Caco-2 (cell line): ENCODE data around the gene ARPC4. TPM values are rescaled to one million over a fixed set of nuclear protein-coding genes. Genes with fewer than 3 reads are reported as not detected.

Source experiments
- BruUV-seq: library from RNA; stranded (reverse); fragments of 400-500 nt; replicated peaks from 2 replicates; lab custom pipeline; 2021; lab: Mats Ljungman, UMichigan
- CTCF ChIA-PET: fragments of 300-600 bp; sonication (Branson Sonifier 250); formaldehyde crosslinking; loops from one replicate; lab custom pipeline; 2022; ENCODE audit warnings: antibody characterized with exemption; lab: Charles Lee
- POLR2A ChIA-PET: fragments of 300-600 bp; sonication (Branson Sonifier 250); formaldehyde crosslinking; loops from one replicate; lab custom pipeline; 2022; ENCODE audit warnings: antibody characterized with exemption; lab: Charles Lee
- DNase-seq, 2 experiments: peaks; one replicate each; pipeline versions ENCODE4 v3.0.0 to v3.0.0-alpha.2; 2020 to 2022
- H3K27me3 ChIP-seq: replicated peaks from 2 replicates; pipeline ENCODE4 v1.6.0; 2011; ENCODE audit warnings: low read length; ENCODE audit not compliant: control insufficient read depth, insufficient read depth
- H3K36me3 ChIP-seq: 2 replicates; pipeline ENCODE4 v1.5.1; 2011; ENCODE audit warnings: low read length; ENCODE audit not compliant: control insufficient read depth, insufficient read depth
- H3K4me1 ChIP-seq: fragments of 250-450 bp; sonication (Bioruptor Pico); 2 replicates; pipeline ENCODE4 v1.5.1; 2020; ENCODE audit warnings: mild to moderate bottlenecking
- H3K4me3 ChIP-seq: 2 replicates; pipeline ENCODE4 v1.5.1; 2011; ENCODE audit warnings: low read depth, mild to moderate bottlenecking, control low read depth, low read length
- H3K9me3 ChIP-seq: fragments of 250-450 bp; sonication (Bioruptor Pico); 2 replicates; pipeline ENCODE4 v1.5.1; 2020; ENCODE audit warnings: mild to moderate bottlenecking, moderate library complexity
- H3K27ac Mint-ChIP-seq: one replicate; pipeline ENCODE4 v1.8.0; 2022; ENCODE audit warnings: mixed read lengths; ENCODE audit not compliant: unreplicated experiment
- H3K27me3 Mint-ChIP-seq: one replicate; pipeline ENCODE4 v1.8.0; 2022; ENCODE audit warnings: mixed read lengths; ENCODE audit not compliant: insufficient read depth, unreplicated experiment
- H3K36me3 Mint-ChIP-seq: one replicate; pipeline ENCODE4 v1.8.0; 2022; ENCODE audit warnings: mild to moderate bottlenecking, mixed read lengths; ENCODE audit not compliant: insufficient read depth, unreplicated experiment
- H3K4me1 Mint-ChIP-seq: one replicate; pipeline ENCODE4 v1.8.0; 2022; ENCODE audit warnings: low read depth, mixed read lengths; ENCODE audit not compliant: unreplicated experiment
- H3K4me3 Mint-ChIP-seq: one replicate; pipeline ENCODE4 v1.8.0; 2022; ENCODE audit warnings: mild to moderate bottlenecking, moderate library complexity, mixed read lengths; ENCODE audit not compliant: unreplicated experiment
- H3K9me3 Mint-ChIP-seq: one replicate; pipeline ENCODE4 v1.8.0; 2022; ENCODE audit warnings: mixed read lengths; ENCODE audit not compliant: unreplicated experiment
- intact Hi-C: fragments of 100-400 bp; cut with micrococcal nuclease; formaldehyde crosslinking; loops from one replicate; pipeline ENCODE4 v1.10.0; 2022; ENCODE audit not compliant: unreplicated experiment
- total RNA-seq: library from RNA; stranded (reverse); gene quantifications from 2 replicates; pipeline ENCODE4 v1.2.3, GENCODE V29; 2022
- TF ChIP-seq, protein P1 (sequence below), 2 experiments: fragments of 200-600 bp in 1 of 2; IDR thresholded peaks; 1 replicate in 1 of 2; 2 replicates in 1 of 2; pipeline versions ENCODE4 v1.5.1 to v1.8.0; 2011 to 2022; ENCODE audit warnings: antibody characterized with exemption in 1 of 2, control low read depth in 1 of 2, inconsistent platforms in 1 of 2, low read depth in 1 of 2, low read length in 1 of 2, mild to moderate bottlenecking in 1 of 2, moderate library complexity in 1 of 2; ENCODE audit not compliant: insufficient read depth in 1 of 2, severe bottlenecking in 1 of 2, unreplicated experiment in 1 of 2

Gene ARPC4
- total RNA-seq, 1 experiment from 2014 or later = 158 TPM

DNA sequence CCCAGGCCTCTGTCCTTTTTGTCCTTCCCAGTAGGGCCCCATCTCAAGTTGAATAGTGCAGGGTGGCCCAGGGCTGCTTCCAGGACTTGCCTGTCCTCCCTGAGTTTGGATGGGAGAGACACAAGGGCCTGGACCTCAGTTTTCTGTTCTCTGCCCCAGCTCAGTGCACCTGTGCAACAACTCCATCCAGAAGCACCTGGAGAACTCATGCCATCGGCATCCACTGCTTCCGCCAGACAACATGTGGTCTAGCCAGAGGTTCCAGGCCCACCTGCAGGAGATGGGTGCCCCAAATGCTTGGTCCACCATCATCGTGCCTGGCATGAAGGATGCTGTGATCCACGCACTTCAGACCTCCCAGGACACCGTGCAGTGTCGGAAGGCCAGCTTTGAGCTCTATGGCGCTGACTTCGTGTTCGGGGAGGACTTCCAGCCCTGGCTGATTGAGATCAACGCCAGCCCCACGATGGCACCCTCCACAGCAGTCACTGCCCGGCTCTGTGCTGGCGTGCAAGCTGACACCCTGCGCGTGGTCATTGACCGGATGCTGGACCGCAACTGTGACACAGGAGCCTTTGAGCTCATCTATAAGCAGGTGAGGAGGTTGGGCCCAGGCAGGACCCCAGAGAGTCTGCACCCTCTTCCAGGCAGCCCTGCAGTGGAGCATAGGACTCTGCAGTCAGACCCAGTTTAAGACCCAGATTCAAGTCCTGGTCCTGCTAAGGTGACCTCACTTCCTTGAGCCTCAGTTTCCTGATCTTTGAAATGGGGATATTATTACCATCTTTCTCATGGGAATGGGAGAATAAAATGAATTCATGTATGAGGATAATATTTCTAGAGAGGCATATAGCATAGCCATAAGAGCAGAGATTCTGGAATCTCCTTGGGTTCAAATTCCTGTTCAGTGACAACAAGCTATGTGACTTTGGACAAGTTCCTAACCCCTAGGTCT, 36.2 kb downstream of the ARPC4 start:
- Mint-ChIP-seq H3K27ac (no peak overlapping the region), H3K4me3 (no peak overlapping the region), H3K9me3 (no peaks in the 10 kb centered on the region), H3K4me1 (no peaks in the 10 kb centered on the region), H3K36me3 (peaks cover 6% of the 10 kb centered on the region), H3K27me3 (no peaks in the 10 kb centered on the region)
- H3K27me3 ChIP-seq = no peaks in the 10 kb centered on the region
- H3K4me1 ChIP-seq = no peaks in the 10 kb centered on the region
- no peaks in the 10 kb centered on the region for H3K9me3 ChIP-seq
- H3K4me3 ChIP-seq = no peak overlapping the region
- ChIA-PET POLR2A (interaction anchor here (0.6 kb wide), 2 partner anchors 103 to 259 kb away, joined by 3 to 5 read pairs; no protein-coding TSS in a partner anchor), CTCF (interaction anchor here (0.5 to 0.6 kb wide), 3 partner anchors 43 to 119 kb away, joined by 3 to 4 read pairs (median 3); no protein-coding TSS in a partner anchor)
- no peak for DNase-seq
- BruUV-seq = no TSS peak
- TF ChIP-seq, protein P1, sequence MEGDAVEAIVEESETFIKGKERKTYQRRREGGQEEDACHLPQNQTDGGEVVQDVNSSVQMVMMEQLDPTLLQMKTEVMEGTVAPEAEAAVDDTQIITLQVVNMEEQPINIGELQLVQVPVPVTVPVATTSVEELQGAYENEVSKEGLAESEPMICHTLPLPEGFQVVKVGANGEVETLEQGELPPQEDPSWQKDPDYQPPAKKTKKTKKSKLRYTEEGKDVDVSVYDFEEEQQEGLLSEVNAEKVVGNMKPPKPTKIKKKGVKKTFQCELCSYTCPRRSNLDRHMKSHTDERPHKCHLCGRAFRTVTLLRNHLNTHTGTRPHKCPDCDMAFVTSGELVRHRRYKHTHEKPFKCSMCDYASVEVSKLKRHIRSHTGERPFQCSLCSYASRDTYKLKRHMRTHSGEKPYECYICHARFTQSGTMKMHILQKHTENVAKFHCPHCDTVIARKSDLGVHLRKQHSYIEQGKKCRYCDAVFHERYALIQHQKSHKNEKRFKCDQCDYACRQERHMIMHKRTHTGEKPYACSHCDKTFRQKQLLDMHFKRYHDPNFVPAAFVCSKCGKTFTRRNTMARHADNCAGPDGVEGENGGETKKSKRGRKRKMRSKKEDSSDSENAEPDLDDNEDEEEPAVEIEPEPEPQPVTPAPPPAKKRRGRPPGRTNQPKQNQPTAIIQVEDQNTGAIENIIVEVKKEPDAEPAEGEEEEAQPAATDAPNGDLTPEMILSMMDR (IDR thresholded peaks at IDR 0.05; ENCODE audit: insufficient read depth in 1 of 2, low read depth in 1 of 2, low read length in 1 of 2, severe bottlenecking in 1 of 2, unreplicated experiment in 1 of 2) = no peak
- H3K36me3 ChIP-seq = no peaks in the 10 kb centered on the region
- intact Hi-C loops = loop anchor here (5.0 kb wide), 1 partner anchor 103 kb away; the partner anchor contains the start of gene CRELD1

DNA sequence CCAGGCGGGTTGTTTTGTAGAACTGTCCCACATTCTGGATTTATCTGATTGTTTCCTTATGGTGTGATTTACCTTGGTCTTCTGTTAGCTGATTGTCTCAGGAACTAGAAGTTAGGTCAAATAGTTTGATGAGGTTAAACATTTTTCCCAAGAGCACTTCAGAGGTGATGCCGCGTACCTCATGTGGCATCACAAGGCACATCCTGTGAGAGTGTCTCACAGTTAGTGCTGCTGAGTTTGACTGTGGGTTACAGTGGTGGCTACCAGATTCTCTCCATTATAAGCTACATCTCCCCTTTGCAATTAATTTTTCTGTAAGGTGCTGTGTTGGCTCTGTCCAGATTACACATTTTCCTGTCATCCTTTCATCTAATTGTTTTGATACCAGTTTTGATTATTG, 38.4 kb downstream of the ARPC4 start:
- H3K4me3 Mint-ChIP-seq = no peak overlapping the region
- TF ChIP-seq, protein P1 (IDR thresholded peaks at IDR 0.05; ENCODE audit: insufficient read depth in 1 of 2, low read depth in 1 of 2, low read length in 1 of 2, severe bottlenecking in 1 of 2, unreplicated experiment in 1 of 2) = no peak
- Histone ChIP-seq H3K9me3 (no peaks in the 10 kb centered on the region), H3K36me3 (no peaks in the 10 kb centered on the region; the same call in 1 of the 2 replicates), H3K27me3 (no peaks in the 10 kb centered on the region), H3K4me3 (no peak overlapping the region), H3K4me1 (no peaks in the 10 kb centered on the region)
- H3K9me3 Mint-ChIP-seq = no peaks in the 10 kb centered on the region
- ChIA-PET CTCF (interaction anchor here (1.8 kb wide), 1 partner anchor 115 kb away, joined by 9 read pairs; no protein-coding TSS in a partner anchor), POLR2A (interaction anchor here (0.6 to 0.7 kb wide), 2 partner anchors 86 to 115 kb away, joined by 4 to 6 read pairs; partner anchors contain the start of gene IL17RC)
- no TSS peak for BruUV-seq
- no peaks in the 10 kb centered on the region for H3K27me3 Mint-ChIP-seq
- peaks cover 19% of the 10 kb centered on the region for H3K36me3 Mint-ChIP-seq
- DNase-seq = no peak
- H3K4me1 Mint-ChIP-seq = no peaks in the 10 kb centered on the region
- H3K27ac Mint-ChIP-seq = no peak overlapping the region
- intact Hi-C loops = no loop called here

DNA sequence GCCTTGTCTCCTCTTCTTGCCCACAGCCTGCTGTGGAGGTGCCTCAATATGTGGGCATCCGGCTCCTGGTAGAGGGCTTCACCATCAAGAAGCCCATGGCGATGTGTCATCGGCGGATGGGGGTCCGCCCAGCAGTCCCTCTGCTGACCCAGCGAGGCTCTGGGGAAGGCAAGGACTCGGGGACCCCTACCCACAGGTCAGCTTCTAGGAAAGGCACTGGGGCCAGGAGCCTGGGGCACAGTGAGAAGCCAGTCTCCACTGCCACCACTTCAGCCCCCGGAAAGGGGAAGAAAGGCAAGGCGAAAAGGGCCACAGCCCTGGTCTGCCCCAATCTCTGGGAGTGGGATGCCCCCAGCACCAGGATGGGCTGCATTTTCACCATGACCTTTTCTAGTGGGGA, 40.2 kb downstream of the ARPC4 start:
- Mint-ChIP-seq H3K9me3 (no peaks in the 10 kb centered on the region), H3K27me3 (no peaks in the 10 kb centered on the region), H3K4me1 (no peaks in the 10 kb centered on the region), H3K27ac (no peak overlapping the region), H3K36me3 (peaks cover 24% of the 10 kb centered on the region), H3K4me3 (no peak overlapping the region)
- no peak for DNase-seq
- intact Hi-C loops = no loop called here
- H3K36me3 ChIP-seq = no peaks in the 10 kb centered on the region; the same call in 1 of the 2 replicates
- BruUV-seq = no TSS peak
- H3K9me3 ChIP-seq = no peaks in the 10 kb centered on the region
- CTCF ChIA-PET = interaction anchor here (0.6 kb wide), 1 partner anchor 194 kb away, joined by 4 read pairs; no protein-coding TSS in a partner anchor
- TF ChIP-seq, protein P1 (IDR thresholded peaks at IDR 0.05; ENCODE audit: insufficient read depth in 1 of 2, low read depth in 1 of 2, low read length in 1 of 2, severe bottlenecking in 1 of 2, unreplicated experiment in 1 of 2) = no peak
- H3K4me3 ChIP-seq = no peak overlapping the region
- no peaks in the 10 kb centered on the region for H3K27me3 ChIP-seq
- POLR2A ChIA-PET = no interaction called here
- H3K4me1 ChIP-seq = no peaks in the 10 kb centered on the region
